Heart right ventricle (tissue), 16 donors: ENCODE data around the gene YIPF3. TPM values are rescaled to one million over a fixed set of nuclear protein-coding genes. Genes with fewer than 3 reads are reported as not detected.
A peak's percentile ranks its signal among the peaks of the same experiment; 100 is the strongest.

ENCODE experiments used
- ATAC-seq, 8 donors: fragments of 200-7000 bp; cut with Tn5 transposase; one replicate each; pipeline ENCODE4 v1.9.1; 2020; ENCODE audit warnings: mild to moderate bottlenecking in 8 of 8, moderate library complexity in 8 of 8, moderate number of reproducible peaks in 1 of 8
- DNase-seq, 2 donors: peaks; one replicate each; pipeline ENCODE4 v3.0.0-alpha.2; 2020
- H3K27ac ChIP-seq, 10 donors: fragments of 200-600 bp; sonication (generic) in 2 of 10; one replicate each; pipeline versions ENCODE4 v1.5.0 to v1.8.0; 2020 to 2022; ENCODE audit warnings: mild to moderate bottlenecking in 3 of 10
- H3K27me3 ChIP-seq, 7 donors: fragments of 200-600 bp; one replicate each; pipeline ENCODE4 v1.8.0; 2021 to 2022; ENCODE audit warnings: mild to moderate bottlenecking in 2 of 7
- H3K36me3 ChIP-seq, 9 donors: fragments of 200-600 bp; sonication (generic) in 1 of 9; one replicate each; pipeline versions ENCODE4 v1.5.0 to v1.8.0; 2020 to 2022; ENCODE audit warnings: mild to moderate bottlenecking in 2 of 9
- H3K4me1 ChIP-seq, 9 donors: fragments of 200-600 bp; sonication (generic) in 1 of 9; one replicate each; pipeline versions ENCODE4 v1.5.0 to v1.8.0; 2020 to 2022; ENCODE audit warnings: mild to moderate bottlenecking in 4 of 9
- H3K4me3 ChIP-seq, 10 donors: fragments of 200-600 bp; sonication (generic) in 2 of 10; one replicate each; pipeline versions ENCODE4 v1.5.0 to v1.8.0; 2020 to 2022; ENCODE audit warnings: mild to moderate bottlenecking in 7 of 10, moderate library complexity in 2 of 10
- H3K9me3 ChIP-seq, 11 donors: fragments of 200-600 bp in 10 of 11; sonication (generic) in 2 of 11; one replicate each; pipeline versions ENCODE4 v1.5.0 to v1.8.0; 2013 to 2022; ENCODE audit warnings: mild to moderate bottlenecking in 2 of 11, control low read depth in 1 of 11, moderate library complexity in 1 of 11
- WGBS, 2 donors: extraction: QIAGEN DNeasy Blood & Tissue Kit; methylation state at CpG; one replicate each; pipeline ENCODE4 v1.1.7; 2013; ENCODE audit warnings: inconsistent platforms in 1 of 2; 5-methylcytosine and 5-hydroxymethylcytosine counted together
- intact Hi-C, 10 donors: fragments of 100-400 bp; cut with DNase I; formaldehyde crosslinking; loops; one replicate each; pipeline versions ENCODE4 v1.11.1 to v1.14.2; 2022
- polyA plus RNA-seq, 2 donors: library from polyadenylated mRNA; stranded (reverse); fragments of 200-250 nt; gene quantifications; one replicate each; pipeline ENCODE4 v1.2.3, GENCODE V29; 2013
- total RNA-seq, 10 donors: library from RNA; stranded (reverse); fragmentation: NEBNext Ultra II Directional in 3 of 10; extraction: Animal tissue kit (Norgen Biotek cat#: 25700) in 3 of 10; gene quantifications; one replicate each; pipeline versions ENCODE4 v1.2.1 to v1.2.4, GENCODE V29; 2021 to 2023
- TF ChIP-seq, protein P1 (sequence below), 9 donors: fragments of 200-600 bp; sonication (generic) in 2 of 9; IDR thresholded peaks; one replicate each; pipeline versions ENCODE4 v1.5.0 to v1.8.0; 2021 to 2022; ENCODE audit warnings: antibody characterized with exemption in 9 of 9, mild to moderate bottlenecking in 5 of 9, moderate library complexity in 1 of 9
- donor health status: Arrhythmogenic right ventricular cardiomyopathy.
- donor health status: ischemic (EF 13 %, LVEDD 7.1; RV severe dilation, severe dysfunction).
- donor health status: healthy with polysubstance abuse.
- donor health status: DM: no; HTN: yes; CAD: no.
- donor health status: DM: no; HTN: no; CAD: no.
- donor health status: ischemic (EF 25% LVEDD 6.9; RV normal size, moderate dysfunction).
- donor health status: ischemic (EF 25% LVEDD 5.7; RV mildly dilated, moderate dysfunction).
- donor health status: healthy.
- donor health status: DM: yes; HTN: yes; CAD: no.
- donor health status: Ischemic cardiomyopathy.
- donor health status: ischemic (EF 35%, LVEDD 5.7; RV mildly dilated, moderate dysfunction).
- donor health status: nonischemic (EF 11% LVEDD 7.7; RV severe dilation, severe dysfunction).
- donor health status: DM: yes; HTN: yes; CAD: no.
- donor health status: PGD.
- donor health status: ischemic (EF 29% LVEDD 5.4; RV normal size, mild dysfunction).
- donor health status: nonischemic (EF 23%, LVEDD 6.1; RV moderate dilation, normal function).

YIPF3 gene
- total and polyA plus RNA-seq, 12 donors: 50.3 to 115 (median 69.0) TPM

DNA sequence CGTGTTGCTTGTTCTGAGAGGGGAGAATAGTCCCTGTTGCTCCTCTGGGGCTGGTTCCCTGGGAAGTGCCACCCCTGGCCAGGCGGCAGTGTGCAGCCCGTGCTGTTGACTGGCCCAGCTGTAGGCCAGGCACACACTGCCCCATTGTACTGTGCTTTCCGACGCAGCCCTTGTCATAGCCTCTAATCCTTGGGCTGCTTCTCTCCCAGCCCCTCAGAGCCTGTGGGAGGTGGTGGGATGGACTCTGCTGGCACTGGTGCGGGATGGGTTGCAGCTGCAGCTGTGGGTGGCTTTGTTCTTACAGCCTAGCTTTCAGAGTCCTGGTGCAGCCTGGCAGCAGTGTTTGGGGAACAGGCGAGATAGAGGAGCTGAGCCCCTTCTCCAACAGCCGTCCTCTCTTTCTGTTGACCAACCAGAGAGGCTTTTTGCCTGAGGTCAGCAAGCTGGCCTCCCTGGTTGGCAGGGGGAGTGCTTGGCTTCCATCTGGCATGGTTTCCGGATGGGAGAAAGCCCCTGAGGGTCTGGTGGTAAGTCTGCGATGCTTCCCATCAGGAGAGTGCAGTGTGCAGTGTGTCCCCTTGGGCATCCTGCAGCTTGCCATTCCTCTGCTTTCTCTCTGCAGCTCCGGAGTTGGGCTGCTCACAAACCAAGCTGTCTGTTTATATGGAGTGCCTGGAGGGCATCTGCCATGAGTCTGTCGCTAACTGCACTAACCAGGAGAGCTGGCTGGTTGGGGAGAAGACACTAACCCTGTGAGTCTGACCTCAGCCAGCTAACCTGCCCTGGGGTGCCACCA lies 27.3 kb downstream of the YIPF3 start:
- H3K36me3 ChIP-seq: peaks cover 0 to 31% (median 0%) of the 10 kb centered on the region in 9 donors
- peak in 2 of 8 donors; percentile 26 to 29 for ATAC-seq
- no peak for DNase-seq
- no peak overlapping the region for H3K4me3 ChIP-seq
- H3K9me3 ChIP-seq: no peaks in the 10 kb centered on the region
- WGBS, 2 donors: 75 to 78% methylated on average over 12 of the region's 12 CpGs
- intact Hi-C loops: loop anchor here in 1 of 10 donors (10.0 kb wide), 1 partner anchor 125 kb away; the partner anchor contains the start of gene ZNF318
- TF ChIP-seq, protein P1, sequence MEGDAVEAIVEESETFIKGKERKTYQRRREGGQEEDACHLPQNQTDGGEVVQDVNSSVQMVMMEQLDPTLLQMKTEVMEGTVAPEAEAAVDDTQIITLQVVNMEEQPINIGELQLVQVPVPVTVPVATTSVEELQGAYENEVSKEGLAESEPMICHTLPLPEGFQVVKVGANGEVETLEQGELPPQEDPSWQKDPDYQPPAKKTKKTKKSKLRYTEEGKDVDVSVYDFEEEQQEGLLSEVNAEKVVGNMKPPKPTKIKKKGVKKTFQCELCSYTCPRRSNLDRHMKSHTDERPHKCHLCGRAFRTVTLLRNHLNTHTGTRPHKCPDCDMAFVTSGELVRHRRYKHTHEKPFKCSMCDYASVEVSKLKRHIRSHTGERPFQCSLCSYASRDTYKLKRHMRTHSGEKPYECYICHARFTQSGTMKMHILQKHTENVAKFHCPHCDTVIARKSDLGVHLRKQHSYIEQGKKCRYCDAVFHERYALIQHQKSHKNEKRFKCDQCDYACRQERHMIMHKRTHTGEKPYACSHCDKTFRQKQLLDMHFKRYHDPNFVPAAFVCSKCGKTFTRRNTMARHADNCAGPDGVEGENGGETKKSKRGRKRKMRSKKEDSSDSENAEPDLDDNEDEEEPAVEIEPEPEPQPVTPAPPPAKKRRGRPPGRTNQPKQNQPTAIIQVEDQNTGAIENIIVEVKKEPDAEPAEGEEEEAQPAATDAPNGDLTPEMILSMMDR (IDR thresholded peaks at IDR 0.05): no peak
- H3K4me1 ChIP-seq: peaks cover 0 to 29% (median 13%) of the 10 kb centered on the region in 9 donors
- H3K27me3 ChIP-seq: no peaks in the 10 kb centered on the region
- H3K27ac ChIP-seq: peak overlapping the region in 3 of 10 donors; percentile 7 to 47 (median 46)

DNA sequence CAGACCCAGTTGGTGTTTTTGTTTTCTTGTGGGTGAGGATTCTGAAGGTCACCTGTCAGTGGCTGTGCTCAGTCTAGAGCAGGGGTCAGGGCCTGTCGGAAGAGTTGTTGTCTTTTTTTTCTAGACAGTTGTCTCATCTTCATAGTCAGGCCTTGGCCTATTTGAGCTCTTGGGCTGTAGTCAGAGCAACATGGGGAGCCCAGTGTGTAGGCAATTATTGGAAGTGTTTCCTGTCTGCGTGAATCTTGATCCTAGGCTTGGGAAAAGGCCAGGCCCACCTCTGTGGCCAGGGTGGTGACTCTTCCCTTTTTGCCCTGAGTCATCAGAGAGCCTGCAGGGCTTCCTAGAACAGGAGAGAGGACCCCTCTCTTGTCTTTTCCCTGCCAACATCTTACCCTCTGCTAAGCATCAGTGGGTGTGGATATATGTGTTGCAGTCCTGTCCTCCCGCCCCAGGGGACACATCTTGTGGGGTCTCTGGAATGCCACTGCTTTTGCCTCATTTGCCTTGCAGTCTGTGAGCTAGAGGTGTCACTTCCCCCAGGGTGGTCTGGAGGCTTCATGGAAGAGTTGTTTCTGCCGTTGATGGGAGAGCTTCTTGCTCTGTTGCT lies 28.0 kb downstream of the YIPF3 start:
- intact Hi-C loops: no loop called here
- TF ChIP-seq, protein P1 (IDR thresholded peaks at IDR 0.05): no peak
- DNase-seq (no peak), ATAC-seq (no peak)
- Histone ChIP-seq H3K27ac (peak overlapping the region in 3 of 10 donors; percentile 4 to 46 (median 7)), H3K27me3 (no peaks in the 10 kb centered on the region), H3K4me3 (no peak overlapping the region), H3K36me3 (peaks cover 0 to 31% (median 0%) of the 10 kb centered on the region in 9 donors), H3K4me1 (peaks cover 0 to 24% (median 13%) of the 10 kb centered on the region in 9 donors), H3K9me3 (no peaks in the 10 kb centered on the region)
- 61 to 63% methylated on average over 4 of the region's 4 CpGs for WGBS, 2 donors

DNA sequence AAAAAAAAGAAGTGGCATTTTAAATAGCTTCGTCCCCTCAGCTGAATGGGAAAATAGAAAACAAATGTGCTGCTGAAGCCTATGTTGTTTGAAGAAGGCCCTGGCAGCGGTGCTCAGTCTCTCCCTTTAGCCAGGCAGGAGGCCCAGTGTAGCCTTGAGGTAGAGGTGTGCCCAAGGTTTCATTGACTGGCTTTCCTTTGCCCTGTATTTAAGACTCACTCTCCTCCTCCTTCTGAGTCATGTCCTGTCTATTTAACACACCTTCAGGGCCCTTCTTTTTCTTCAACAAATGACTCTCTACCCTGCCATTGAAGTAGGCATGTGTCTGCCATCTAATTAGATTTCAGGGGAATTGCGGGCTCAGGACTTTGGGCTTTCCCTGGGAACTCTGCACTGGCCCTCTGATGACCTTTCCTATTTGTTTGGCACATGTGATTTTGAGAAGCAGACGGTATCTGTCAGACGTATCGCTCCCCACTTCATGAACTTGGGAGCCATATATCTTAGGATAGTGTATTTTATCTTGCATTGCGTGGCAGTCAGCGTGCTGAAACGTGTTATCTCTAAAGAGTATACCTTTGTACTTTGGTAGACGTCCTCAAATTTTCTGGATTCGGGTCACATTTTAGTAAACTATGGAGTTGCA lies 35.0 kb downstream of the YIPF3 start:
- H3K9me3 ChIP-seq: no peaks in the 10 kb centered on the region
- H3K4me3 ChIP-seq: no peak overlapping the region
- no peak overlapping the region for H3K27ac ChIP-seq
- no peaks in the 10 kb centered on the region for H3K27me3 ChIP-seq
- peaks cover 7 to 71% (median 39%) of the 10 kb centered on the region in 9 donors for H3K4me1 ChIP-seq
- no peak for DNase-seq
- TF ChIP-seq, protein P1 (IDR thresholded peaks at IDR 0.05): no peak
- no peak for ATAC-seq
- 69 to 74% methylated on average over 11 of the region's 11 CpGs for WGBS, 2 donors
- intact Hi-C loops: no loop called here
- H3K36me3 ChIP-seq: peaks cover 0 to 27% (median 0%) of the 10 kb centered on the region in 9 donors

DNA sequence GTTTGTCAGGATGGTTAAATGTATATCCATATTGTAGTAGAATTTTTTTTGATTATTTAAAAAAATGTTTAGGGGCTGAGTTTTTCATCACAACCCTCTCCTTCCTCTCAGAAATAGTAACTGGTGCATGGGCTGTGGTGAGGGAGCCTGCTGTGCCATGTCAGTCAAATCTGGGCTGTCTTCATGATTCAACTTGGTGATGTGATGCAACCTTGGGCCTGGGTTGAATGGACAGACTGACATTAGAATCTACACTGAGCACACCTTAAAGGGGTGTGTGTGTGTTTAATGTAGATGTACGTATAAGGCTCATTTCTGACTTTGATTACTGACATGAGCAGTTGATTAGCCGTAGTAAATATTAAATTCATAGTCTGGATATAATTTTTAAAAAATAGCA lies 35.7 kb downstream of the YIPF3 start:
- peaks cover 0 to 23% (median 0%) of the 10 kb centered on the region in 9 donors for H3K36me3 ChIP-seq
- 90 to 92% methylated on average over 2 of the region's 2 CpGs for WGBS, 2 donors
- TF ChIP-seq, protein P1 (IDR thresholded peaks at IDR 0.05): no peak
- no peak overlapping the region for H3K27ac ChIP-seq
- no peak overlapping the region for H3K4me3 ChIP-seq
- H3K27me3 ChIP-seq: no peaks in the 10 kb centered on the region
- peaks cover 7 to 71% (median 37%) of the 10 kb centered on the region in 9 donors for H3K4me1 ChIP-seq
- DNase-seq (no peak), ATAC-seq (no peak)
- intact Hi-C loops: no loop called here
- H3K9me3 ChIP-seq: no peaks in the 10 kb centered on the region
